Measurements from ENCODE around the gene ITGA8.
"Not testable (repeated sequence)": the region's sequence is repeated elsewhere in the genome, so short reads cannot be mapped to it uniquely, and the experiment has no call there.

The ITGA8 gene

DNA sequence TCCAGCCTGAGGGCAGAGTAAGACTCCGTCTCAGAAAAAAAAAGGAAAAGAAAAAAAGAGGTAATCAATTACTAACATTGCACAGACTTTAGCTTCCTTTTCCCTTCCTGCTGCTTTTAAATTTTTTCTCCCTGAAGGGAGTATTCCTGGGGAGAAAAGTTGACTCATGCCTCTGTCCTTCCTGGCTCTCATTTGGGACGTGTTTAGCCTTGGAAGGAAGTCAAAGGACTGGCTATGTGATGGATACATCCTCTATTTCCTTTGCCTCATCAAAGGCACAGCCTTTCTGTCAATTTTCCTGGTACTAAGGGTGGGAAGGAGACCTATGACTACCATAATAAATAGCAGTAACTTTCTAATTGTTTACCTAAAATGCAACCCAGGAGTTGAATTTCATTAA is 77.6 kb downstream of the ITGA8 start:
- Histone ChIP-seq H3K9me3 (no peaks in the 10 kb centered on the region), H3K4me1 (ENCODE audit: control insufficient read depth in 1 of 2, insufficient read depth in 1 of 2, low read depth in 1 of 2, low read length in 1 of 2) (no peaks in the 10 kb centered on the region), H3K27me3 (peaks cover 86% of the 10 kb centered on the region), H3K4me3 (ENCODE audit: low read depth in 1 of 2, low read length in 1 of 2) (no peak overlapping the region), H3K27ac (no peak overlapping the region), H3K36me3 (no peaks in the 10 kb centered on the region)
- no peak for TF ChIP-seq CTCF (IDR thresholded peaks at IDR 0.05)

DNA sequence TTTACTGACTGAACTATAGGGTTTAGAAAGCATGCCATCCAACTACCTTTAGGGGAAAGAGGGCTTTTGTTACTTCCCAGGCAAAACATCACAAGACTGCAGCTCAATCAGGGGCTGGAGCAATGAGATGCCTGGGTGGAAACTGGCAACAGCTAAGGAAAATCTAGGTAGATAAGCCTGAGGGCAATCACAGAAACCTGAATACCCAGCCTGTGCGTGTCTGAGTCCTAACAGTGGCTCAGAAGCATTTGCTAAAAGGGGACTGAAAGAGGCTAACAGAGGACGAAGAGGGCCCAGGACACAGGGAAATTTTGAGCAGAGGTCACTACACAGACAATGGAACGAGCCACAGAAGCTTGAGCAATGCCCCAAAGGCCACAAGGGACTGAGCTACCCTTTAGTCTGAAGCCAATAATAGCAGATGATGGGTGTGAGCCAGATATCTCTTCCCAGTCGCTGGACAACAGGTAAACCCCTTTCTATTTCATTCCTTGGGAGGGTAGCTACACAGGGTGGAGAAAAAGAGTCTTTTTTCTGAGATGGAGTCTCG is 79.1 kb downstream of the ITGA8 start:
- Histone ChIP-seq H3K4me3 (ENCODE audit: low read depth in 1 of 2, low read length in 1 of 2) (no peak overlapping the region), H3K27me3 (peaks cover 83% of the 10 kb centered on the region), H3K27ac (no peak overlapping the region), H3K9me3 (no peaks in the 10 kb centered on the region), H3K36me3 (no peaks in the 10 kb centered on the region), H3K4me1 (ENCODE audit: control insufficient read depth in 1 of 2, insufficient read depth in 1 of 2, low read depth in 1 of 2, low read length in 1 of 2) (no peaks in the 10 kb centered on the region)
- no peak for TF ChIP-seq CTCF (IDR thresholded peaks at IDR 0.05)

DNA sequence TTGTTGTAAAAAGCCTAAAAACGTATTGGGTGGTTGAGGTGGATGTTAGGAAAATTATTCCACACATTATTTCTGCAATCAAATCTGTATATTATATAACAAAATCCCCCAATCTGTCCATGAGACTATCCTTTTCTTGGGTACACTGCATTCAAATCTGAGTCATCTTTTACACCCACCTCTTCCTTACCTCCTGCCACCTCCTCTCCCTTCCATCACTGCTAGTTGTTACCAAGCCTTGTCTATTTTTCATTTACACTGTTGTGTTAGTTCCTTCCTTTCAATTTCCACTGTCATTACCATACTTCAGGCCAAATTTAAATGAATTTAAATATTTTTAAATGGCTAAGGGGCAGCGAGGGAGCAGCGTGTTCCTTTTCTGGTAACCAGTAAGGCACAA is 83.3 kb downstream of the ITGA8 start:
- Histone ChIP-seq H3K9me3 (no peaks in the 10 kb centered on the region), H3K27me3 (peaks cover 78% of the 10 kb centered on the region), H3K4me1 (ENCODE audit: control insufficient read depth in 1 of 2, insufficient read depth in 1 of 2, low read depth in 1 of 2, low read length in 1 of 2) (no peaks in the 10 kb centered on the region), H3K36me3 (no peaks in the 10 kb centered on the region), H3K4me3 (ENCODE audit: low read depth in 1 of 2, low read length in 1 of 2) (no peak overlapping the region), H3K27ac (no peak overlapping the region)
- no peak for TF ChIP-seq CTCF (IDR thresholded peaks at IDR 0.05)

GRCh38 chr10:15632456-15633091 is 87.1 kb downstream of the ITGA8 start:
- no peak for TF ChIP-seq CTCF (IDR thresholded peaks at IDR 0.05)
- Histone ChIP-seq H3K9me3 (no peaks in the 10 kb centered on the region), H3K4me1 (ENCODE audit: control insufficient read depth in 1 of 2, insufficient read depth in 1 of 2, low read depth in 1 of 2, low read length in 1 of 2) (no peaks in the 10 kb centered on the region), H3K4me3 (ENCODE audit: low read depth in 1 of 2, low read length in 1 of 2) (no peak overlapping the region), H3K36me3 (no peaks in the 10 kb centered on the region), H3K27me3 (peaks cover 46% of the 10 kb centered on the region), H3K27ac (no peak overlapping the region)

- not testable (repeated sequence) for H3K9me3 ChIP-seq; H3K4me1 ChIP-seq (ENCODE audit: control insufficient read depth in 1 of 2, insufficient read depth in 1 of 2, low read depth in 1 of 2, low read length in 1 of 2); H3K36me3 ChIP-seq; H3K4me3 ChIP-seq (ENCODE audit: low read depth in 1 of 2, low read length in 1 of 2); H3K27ac ChIP-seq
- H3K27me3 ChIP-seq = peaks cover 42% of the 10 kb centered on the region
Measured at GRCh38 chr10:15631205-15631604, 88.5 kb downstream of the ITGA8 start.

DNA sequence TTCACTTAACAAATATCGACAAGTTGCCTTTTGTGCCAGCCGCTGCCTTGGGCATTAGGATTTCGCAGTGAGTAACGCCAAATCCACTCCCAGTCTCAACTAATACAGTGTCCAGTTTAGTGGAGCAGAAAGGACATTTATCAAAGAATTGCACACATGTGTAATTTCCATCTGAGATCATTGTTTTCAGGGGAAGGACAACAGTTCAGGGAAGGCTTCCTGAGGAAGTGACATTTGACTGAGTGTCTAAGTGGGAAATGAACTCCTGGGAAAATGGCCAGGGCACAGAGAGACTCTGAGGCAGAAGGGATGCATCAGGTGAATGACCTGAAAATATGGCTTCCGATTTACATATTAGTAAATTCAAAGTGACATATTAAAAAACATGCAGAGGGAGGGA is 89.4 kb downstream of the ITGA8 start:
- Histone ChIP-seq H3K27ac (no peak overlapping the region), H3K4me1 (ENCODE audit: control insufficient read depth in 1 of 2, insufficient read depth in 1 of 2, low read depth in 1 of 2, low read length in 1 of 2) (no peaks in the 10 kb centered on the region), H3K27me3 (peaks cover 39% of the 10 kb centered on the region), H3K36me3 (no peaks in the 10 kb centered on the region), H3K9me3 (no peaks in the 10 kb centered on the region), H3K4me3 (ENCODE audit: low read depth in 1 of 2, low read length in 1 of 2) (no peak overlapping the region)
- TF ChIP-seq CTCF (IDR thresholded peaks at IDR 0.05) = no peak

Data from neutrophil (primary cell).